Gastrocnemius medialis (tissue), 4 donors: ENCODE data around the gene LSAMP. TPM values are rescaled to one million over a fixed set of nuclear protein-coding genes. Genes with fewer than 3 reads are reported as not detected.
A peak's percentile ranks its signal among the peaks of the same experiment; 100 is the strongest.
"Not testable (repeated sequence)": the region's sequence is repeated elsewhere in the genome, so short reads cannot be mapped to it uniquely, and the experiment has no call there.

Source experiments
- ATAC-seq, 2 donors: fragments of 150-250 bp; one replicate each; pipeline ENCODE4 v1.9.1; 2016
- DNase-seq, 2 donors: peaks; one replicate each; pipeline ENCODE4 v3.0.0-alpha.2; 2019
- H3K27ac ChIP-seq, 4 donors: fragments of 200-600 bp; sonication (generic); 1 replicate in 1 of 4; 2 replicates in 3 of 4; pipeline ENCODE4 v1.5.1; 2016 to 2018; ENCODE audit warnings: mild to moderate bottlenecking in 2 of 4, moderate library complexity in 1 of 4
- H3K27me3 ChIP-seq, 3 donors: fragments of 200-600 bp; sonication (generic) in 2 of 3; 1 replicate in 1 of 3; 2 replicates in 2 of 3; pipeline versions ENCODE4 v1.5.1 to v1.6.0; 2016 to 2019; ENCODE audit warnings: mild to moderate bottlenecking in 1 of 3, moderate library complexity in 1 of 3
- H3K36me3 ChIP-seq, 2 donors: fragments of 200-600 bp; sonication (generic) in 1 of 2; one replicate each; pipeline ENCODE4 v1.5.1; 2017 to 2018
- H3K4me1 ChIP-seq, 2 donors: fragments of 200-600 bp; sonication (generic) in 1 of 2; one replicate each; pipeline ENCODE4 v1.5.1; 2016 to 2017; ENCODE audit warnings: mild to moderate bottlenecking in 2 of 2
- H3K4me3 ChIP-seq, 4 donors: fragments of 200-600 bp; sonication (generic) in 3 of 4; 1 replicate in 1 of 4; 2 replicates in 3 of 4; pipeline ENCODE4 v1.5.1; 2016 to 2019; ENCODE audit warnings: mild to moderate bottlenecking in 2 of 4
- H3K9me3 ChIP-seq, 3 donors: fragments of 200-600 bp; sonication (generic) in 2 of 3; 1 replicate in 1 of 3; 2 replicates in 2 of 3; pipeline ENCODE4 v1.5.1; 2016 to 2019
- POLR2A ChIP-seq, 2 donors: fragments of 450-650 bp; IDR thresholded peaks; one replicate each; pipeline ENCODE4 v1.6.1; 2017; ENCODE audit warnings: antibody characterized with exemption in 2 of 2, mild to moderate bottlenecking in 2 of 2, moderate library complexity in 2 of 2
- in situ Hi-C, 4 donors: fragments of 200-750 bp; cut with MboI; loops; one replicate each; pipeline versions ENCODE4 v1.15.0 to v1.8.0; 2017; ENCODE audit warnings: low sequenced_read_pairs in 4 of 4
- intact Hi-C: fragments of 100-400 bp; cut with DNase I; formaldehyde crosslinking; loops from one replicate; pipeline ENCODE4 v1.15.1; 2023; ENCODE audit warnings: low total_unique reads
- total RNA-seq, 4 donors: library from RNA; depleted of rRNA; stranded (reverse); fragments of >200 nt; gene quantifications; one replicate each; pipeline versions ENCODE4 v1.1.0 to v1.2.3, GENCODE V29; 2016
- TF ChIP-seq, protein P1 (sequence below), 5 experiments: fragments of 450-650 bp in 3 of 5; fragments of 200-600 bp in 2 of 5; sonication (generic) in 2 of 5; IDR thresholded peaks in 4 of 5; conservative IDR thresholded peaks in 1 of 5; 1 replicate in 4 of 5; 2 replicates in 1 of 5; pipeline ENCODE4 v1.5.1; 2016 to 2019; ENCODE audit warnings: antibody characterized with exemption in 5 of 5, mild to moderate bottlenecking in 3 of 5, moderate library complexity in 3 of 5

Gene LSAMP
- total RNA-seq, 4 donors from 2014 or later = 0.07 to 0.10 TPM; not detected in 2

DNA sequence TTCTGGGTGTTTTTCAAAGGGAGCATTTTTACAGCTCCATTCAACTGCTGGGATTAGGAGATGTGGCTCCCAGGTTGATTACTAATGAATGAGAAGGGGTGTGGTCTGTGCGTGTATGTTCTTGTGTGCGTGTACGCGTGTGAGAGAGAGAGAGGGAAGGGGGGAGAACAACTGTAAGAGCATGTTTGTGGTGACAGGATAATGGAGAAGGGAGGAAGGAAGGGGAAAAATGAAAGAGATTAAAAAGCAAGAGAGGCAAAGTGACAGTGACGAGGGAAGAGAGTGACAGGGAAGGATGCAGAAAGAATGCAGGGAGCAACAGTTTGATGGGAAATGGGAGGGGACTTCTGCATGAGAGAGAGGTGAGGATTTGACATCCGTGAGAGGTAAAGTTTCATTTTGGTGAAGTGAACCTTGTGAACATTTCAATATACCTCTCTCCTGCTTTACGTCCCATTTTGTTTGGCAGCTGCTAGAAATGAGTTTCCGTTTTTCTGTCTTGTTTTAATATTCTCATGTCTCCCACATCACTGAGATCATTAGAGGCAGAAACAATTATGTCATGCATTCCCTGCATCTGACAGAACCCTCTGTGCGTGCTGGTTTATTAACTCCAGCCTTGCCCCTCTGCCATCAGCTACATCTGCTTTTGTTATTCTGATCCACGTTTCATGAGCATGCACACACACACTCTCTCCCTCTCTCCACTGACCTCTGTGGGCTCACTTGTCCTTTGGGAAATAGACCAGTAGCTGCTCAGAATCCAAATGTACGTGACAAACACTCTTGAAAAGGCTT, 660.3 kb downstream of the LSAMP start:
- TF ChIP-seq, protein P1, sequence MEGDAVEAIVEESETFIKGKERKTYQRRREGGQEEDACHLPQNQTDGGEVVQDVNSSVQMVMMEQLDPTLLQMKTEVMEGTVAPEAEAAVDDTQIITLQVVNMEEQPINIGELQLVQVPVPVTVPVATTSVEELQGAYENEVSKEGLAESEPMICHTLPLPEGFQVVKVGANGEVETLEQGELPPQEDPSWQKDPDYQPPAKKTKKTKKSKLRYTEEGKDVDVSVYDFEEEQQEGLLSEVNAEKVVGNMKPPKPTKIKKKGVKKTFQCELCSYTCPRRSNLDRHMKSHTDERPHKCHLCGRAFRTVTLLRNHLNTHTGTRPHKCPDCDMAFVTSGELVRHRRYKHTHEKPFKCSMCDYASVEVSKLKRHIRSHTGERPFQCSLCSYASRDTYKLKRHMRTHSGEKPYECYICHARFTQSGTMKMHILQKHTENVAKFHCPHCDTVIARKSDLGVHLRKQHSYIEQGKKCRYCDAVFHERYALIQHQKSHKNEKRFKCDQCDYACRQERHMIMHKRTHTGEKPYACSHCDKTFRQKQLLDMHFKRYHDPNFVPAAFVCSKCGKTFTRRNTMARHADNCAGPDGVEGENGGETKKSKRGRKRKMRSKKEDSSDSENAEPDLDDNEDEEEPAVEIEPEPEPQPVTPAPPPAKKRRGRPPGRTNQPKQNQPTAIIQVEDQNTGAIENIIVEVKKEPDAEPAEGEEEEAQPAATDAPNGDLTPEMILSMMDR (IDR thresholded peaks at IDR 0.05 in 4 of 5, conservative IDR thresholded peaks at IDR 0.05 in 1 of 5) = peak in 1 of 5 experiments; percentile 3
- no peak for TF ChIP-seq POLR2A (IDR thresholded peaks at IDR 0.05)
- DNase-seq (no peak), ATAC-seq (peak; percentile 3 to 7)
- no peaks in the 10 kb centered on the region for H3K36me3 ChIP-seq
- in situ Hi-C loops = loop anchor here in 1 of 4 donors (10.0 kb wide), 1 partner anchor 570 kb away; no protein-coding TSS in a partner anchor
- H3K4me1 ChIP-seq = peaks cover 5 to 8% of the 10 kb centered on the region in 2 donors
- H3K27ac ChIP-seq = peak overlapping the region; percentile 85 to 96 (median 91)
- peak overlapping the region; percentile 62 to 88 (median 73) for H3K4me3 ChIP-seq
- H3K27me3 ChIP-seq = no peaks in the 10 kb centered on the region
- intact Hi-C loops = loop anchor here (1.0 to 10.0 kb wide), 3 partner anchors 93 to 568 kb away; no protein-coding TSS in a partner anchor
- no peaks in the 10 kb centered on the region for H3K9me3 ChIP-seq

DNA sequence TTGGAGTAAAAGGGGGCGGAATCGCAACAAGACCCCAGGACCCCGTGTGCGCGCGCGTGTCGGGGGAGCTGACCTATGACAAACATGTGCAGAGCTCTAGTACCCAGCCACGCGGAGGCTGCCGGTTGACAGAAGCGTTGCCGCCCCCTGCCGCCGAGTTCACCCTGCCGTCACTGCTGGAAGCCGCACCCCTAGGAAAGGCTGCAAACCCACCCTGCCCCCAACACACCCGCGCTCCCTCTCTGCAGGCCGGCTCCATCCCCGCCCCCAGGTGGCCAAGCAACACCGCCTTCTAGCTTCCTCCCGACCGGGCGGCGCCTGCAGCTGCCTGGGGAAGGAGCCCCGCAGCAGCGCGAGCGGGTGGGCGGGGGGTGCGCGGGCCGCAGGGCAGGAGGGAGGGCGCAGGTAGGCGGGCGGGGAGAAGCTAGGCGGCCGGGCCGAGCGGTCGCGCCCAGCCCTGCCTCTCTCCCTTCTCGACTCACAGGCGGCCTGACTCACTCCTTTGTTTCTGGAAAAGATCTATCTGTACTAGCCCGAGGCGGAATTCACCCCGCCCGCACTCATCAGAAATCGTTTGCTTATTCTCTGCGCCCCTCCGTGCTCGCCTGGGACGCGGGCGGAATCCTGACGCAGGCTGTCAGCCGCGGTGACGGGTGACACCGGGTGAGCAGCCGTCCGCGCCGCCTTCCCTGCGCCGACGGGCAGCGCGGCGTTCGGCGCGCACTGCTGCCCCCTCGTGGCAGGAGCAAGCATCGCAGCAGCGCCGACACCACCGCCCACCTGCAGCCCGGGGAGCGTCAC, 661.1 kb downstream of the LSAMP start:
- in situ Hi-C loops = loop anchor here in 1 of 4 donors (10.0 kb wide), 1 partner anchor 569 kb away; no protein-coding TSS in a partner anchor
- H3K4me1 ChIP-seq = peaks cover 5 to 8% of the 10 kb centered on the region in 2 donors
- peak; percentile 70 to 88 for DNase-seq

DNA sequence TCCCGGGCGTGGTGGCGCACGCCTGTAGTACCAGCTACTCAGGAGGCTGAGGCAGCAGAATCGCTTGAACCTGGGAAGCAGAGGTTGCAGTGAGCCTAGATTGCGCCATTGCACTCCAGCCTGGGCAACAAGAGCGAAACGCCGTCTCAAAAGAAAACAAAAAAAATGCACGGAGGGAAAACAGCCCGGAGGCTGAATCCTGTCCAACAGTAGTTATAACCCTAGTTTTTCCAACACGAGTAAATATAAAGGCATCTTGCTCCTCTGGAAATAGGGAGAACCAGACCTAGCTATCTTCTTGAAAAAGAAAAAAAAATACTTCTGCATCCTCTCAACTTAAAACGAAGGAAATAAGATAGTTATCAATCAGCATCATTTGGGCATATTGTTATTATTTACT, 661.9 kb downstream of the LSAMP start:
- not testable (repeated sequence) for H3K27me3 ChIP-seq, H3K9me3 ChIP-seq, ATAC-seq, H3K36me3 ChIP-seq, H3K4me1 ChIP-seq, DNase-seq
- intact Hi-C loops = loop anchor here (5.0 to 10.0 kb wide), 2 partner anchors 91 to 129 kb away; no protein-coding TSS in a partner anchor
- Histone ChIP-seq H3K27ac (peak overlapping the region in 3 of 4 donors; percentile 85 to 96 (median 89)), H3K4me3 (peak overlapping the region; percentile 62 to 88 (median 73))
- in situ Hi-C loops = loop anchor here in 1 of 4 donors (10.0 kb wide), 1 partner anchor 569 kb away; no protein-coding TSS in a partner anchor

More for the DNA sequence above, 661.1 kb downstream of the LSAMP start:
- H3K27ac ChIP-seq = peak overlapping the region; percentile 85 to 96 (median 91)
- no peaks in the 10 kb centered on the region for H3K27me3 ChIP-seq
- no peaks in the 10 kb centered on the region for H3K36me3 ChIP-seq
- peak; percentile 31 to 35 for TF ChIP-seq POLR2A (IDR thresholded peaks at IDR 0.05)
- TF ChIP-seq, protein P1 (IDR thresholded peaks at IDR 0.05 in 4 of 5, conservative IDR thresholded peaks at IDR 0.05 in 1 of 5) = peak; percentile 90 to 97 (median 95)
- intact Hi-C loops = loop anchor here (1.0 to 10.0 kb wide), 3 partner anchors 92 to 567 kb away; no protein-coding TSS in a partner anchor
- peak; percentile 90 to 92 for ATAC-seq
- peak overlapping the region; percentile 62 to 88 (median 73) for H3K4me3 ChIP-seq
- no peaks in the 10 kb centered on the region for H3K9me3 ChIP-seq

DNA sequence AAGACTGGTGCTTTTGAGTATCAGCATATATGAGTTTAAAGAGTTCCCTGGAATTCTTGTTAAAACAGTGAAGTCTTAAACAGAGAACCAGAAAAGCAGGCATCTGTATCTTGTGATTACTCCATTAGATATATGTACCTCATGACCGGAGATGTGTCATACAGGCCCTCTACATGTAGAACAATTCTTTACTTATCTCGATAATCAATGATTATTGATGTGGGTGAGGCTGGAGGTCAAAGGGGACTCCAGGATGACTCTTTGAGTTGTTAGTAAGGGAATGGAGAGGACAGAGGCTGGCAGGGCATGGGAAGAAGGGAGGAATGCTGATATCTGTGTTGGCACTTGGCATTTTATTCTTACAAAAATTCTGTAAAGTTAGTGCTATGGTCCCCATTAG, 666.3 kb downstream of the LSAMP start:
- H3K27ac ChIP-seq = no peak overlapping the region
- no peak overlapping the region for H3K4me3 ChIP-seq
- ATAC-seq = no peak
- no peaks in the 10 kb centered on the region for H3K27me3 ChIP-seq
- H3K36me3 ChIP-seq = no peaks in the 10 kb centered on the region
- in situ Hi-C loops = no loop called here
- no peak for TF ChIP-seq POLR2A (IDR thresholded peaks at IDR 0.05)
- TF ChIP-seq, protein P1 (IDR thresholded peaks at IDR 0.05 in 4 of 5, conservative IDR thresholded peaks at IDR 0.05 in 1 of 5) = no peak
- intact Hi-C loops = no loop called here
- no peaks in the 10 kb centered on the region for H3K9me3 ChIP-seq
- H3K4me1 ChIP-seq = peaks cover 0 to 5% of the 10 kb centered on the region in 2 donors
- DNase-seq = no peak
